Measurements from ENCODE around the gene PLB1. TPM values are rescaled to one million over a fixed set of nuclear protein-coding genes. Genes with fewer than 3 reads are reported as not detected.

The PLB1 gene
- total and polyA plus RNA-seq, 9 of the 15 experiments (the other 6 are each of a cell fraction or from before 2014, with no cell fraction given): 0.01 to 0.09 (median 0.07) TPM; not detected in 2

- Histone ChIP-seq H3K36me3 (ENCODE audit: control insufficient read depth, insufficient read depth, low read length) (no peaks in the 10 kb centered on the region), H3K9me3 (replicated peaks; ENCODE audit: control insufficient read depth, insufficient read depth, low read depth, low read length) (no peaks in the 10 kb centered on the region), H3K27me3 (ENCODE audit: control insufficient read depth in 2 of 2, insufficient read depth in 2 of 2, low read length in 2 of 2) (peaks cover 12 to 66% of the 10 kb centered on the region in 2 experiments; a peak in 4 of 5 replicates), H4K20me1 (replicated peaks; ENCODE audit: control insufficient read depth, insufficient read depth, low read length) (no peaks in the 10 kb centered on the region), H3K9ac (ENCODE audit: insufficient read depth in 1 of 2, low read depth in 2 of 2, low read length in 2 of 2) (no peak overlapping the region), H3K9me1 (ENCODE audit: control insufficient read depth, insufficient read depth, low read length) (peaks cover 4% of the 10 kb centered on the region), H3K4me2 (ENCODE audit: insufficient read depth, low read length) (no peak overlapping the region), H2AFZ (ENCODE audit: low read depth, low read length) (no peak overlapping the region), H3K4me1 (replicated peaks in 1 of 2; ENCODE audit: control insufficient read depth in 2 of 2, insufficient read depth in 2 of 2, low read length in 2 of 2) (no peaks in the 10 kb centered on the region), H3K27ac (ENCODE audit: extremely low read depth, low read depth, low read length) (no peak overlapping the region), H3K79me2 (ENCODE audit: control insufficient read depth, insufficient read depth, low read length) (no peaks in the 10 kb centered on the region), H3K4me3 (no peak overlapping the region)
- DNase-seq (ENCODE audit: extremely low read depth in 1 of 4, low spot score in 3 of 4) (no peak), ATAC-seq (no peak), FAIRE-seq (no peak)
- 3% methylated on average over 3 of the region's 3 CpGs for WGBS (ENCODE audit: insufficient coverage, low coverage, missing lambda C conversion rate)
- POLR2A ChIA-PET: interaction anchor here (0.5 kb wide), 1 partner anchor 14 kb away, joined by 3 read pairs; no protein-coding TSS in a partner anchor
- TF ChIP-seq, protein P1, sequence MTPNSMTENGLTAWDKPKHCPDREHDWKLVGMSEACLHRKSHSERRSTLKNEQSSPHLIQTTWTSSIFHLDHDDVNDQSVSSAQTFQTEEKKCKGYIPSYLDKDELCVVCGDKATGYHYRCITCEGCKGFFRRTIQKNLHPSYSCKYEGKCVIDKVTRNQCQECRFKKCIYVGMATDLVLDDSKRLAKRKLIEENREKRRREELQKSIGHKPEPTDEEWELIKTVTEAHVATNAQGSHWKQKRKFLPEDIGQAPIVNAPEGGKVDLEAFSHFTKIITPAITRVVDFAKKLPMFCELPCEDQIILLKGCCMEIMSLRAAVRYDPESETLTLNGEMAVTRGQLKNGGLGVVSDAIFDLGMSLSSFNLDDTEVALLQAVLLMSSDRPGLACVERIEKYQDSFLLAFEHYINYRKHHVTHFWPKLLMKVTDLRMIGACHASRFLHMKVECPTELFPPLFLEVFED (CRISPR knock-in tag; conservative IDR thresholded peaks at IDR 0.05): no peak
- TF ChIP-seq TAF15 (IDR thresholded peaks at IDR 0.05; ENCODE audit: low read depth, low read length): no peak
- TF ChIP-seq E2F8 (IDR thresholded peaks at IDR 0.05; ENCODE audit: low read depth, partially characterized antibody): no peak
- in situ Hi-C loops (cut with MboI): no loop called here
- CTCF ChIA-PET (ENCODE audit: low intra/inter-chr PET ratio): no interaction called here
- no TSS peak for BruUV-seq (replicated peaks)
- intact Hi-C loops (cut with micrococcal nuclease): no loop called here
These were observed 107.1 kb downstream of the PLB1 start for GRCh38 chr2:28602751-28603639.

All from K562 (cell line).